ENCODE measurements around the gene NAPSA. TPM values are rescaled to one million over a fixed set of nuclear protein-coding genes. Genes with fewer than 3 reads are reported as not detected.

Gene NAPSA
- total and polyA plus RNA-seq, 7 experiments from 2014 or later = 0.72 to 8.2 (median 3.6) TPM

DNA sequence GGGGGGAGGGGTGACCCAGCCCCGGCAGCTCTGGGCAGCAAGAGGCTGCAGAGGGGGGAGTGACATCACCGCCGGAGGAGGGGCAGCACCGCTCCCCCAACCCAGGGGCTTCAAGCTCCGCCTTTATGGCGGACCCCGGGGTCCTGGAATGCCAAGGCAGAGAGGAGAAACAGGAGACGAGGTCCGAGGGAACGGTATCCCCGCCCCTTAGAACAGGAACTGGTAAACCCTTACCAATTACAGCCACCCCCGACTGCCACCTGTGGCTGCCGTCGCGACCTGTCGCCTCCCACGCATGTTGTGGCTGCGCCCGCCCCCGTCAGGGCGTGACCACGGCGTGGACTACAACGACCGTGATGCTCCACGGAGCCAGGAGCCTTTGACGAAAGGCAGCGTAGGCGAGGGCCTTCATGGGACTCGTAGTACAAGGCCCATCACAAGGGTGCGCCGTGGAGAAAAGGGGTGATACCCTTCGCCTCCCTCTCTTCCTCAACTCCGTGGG, 32.2 kb downstream of the NAPSA start:
- POLR2A ChIA-PET = interaction anchor here (0.7 to 2.1 kb wide), 6 partner anchors 13 to 185 kb away, joined by 3 to 12 read pairs (median 4); partner anchors contain the start of gene JOSD2
- DNase-seq (peak in 8 of 9 donors; percentile 63 to 95 (median 88)), ATAC-seq (peak; percentile 74)
- Mint-ChIP-seq H3K9me3 (peaks cover 0 to 16% (median 10%) of the 10 kb centered on the region in 11 donors), H3K4me3 (peak overlapping the region; percentile 72 to 97 (median 91)), H3K4me1 (peaks cover 29 to 58% (median 51%) of the 10 kb centered on the region in 7 donors), H3K27me3 (peaks cover 2 to 48% (median 35%) of the 10 kb centered on the region in 5 donors), H3K27ac (peak overlapping the region; percentile 68 to 97 (median 92)), H3K36me3 (peaks cover 0 to 13% (median 4%) of the 10 kb centered on the region in 5 donors)
- intact Hi-C loops (cut with micrococcal nuclease) = loop anchor here (1.0 to 10.0 kb wide), 10 partner anchors 24 to 1034 kb away; partner anchors contain the start of genes JOSD2 (in 2 of the 2), NR1H2 (in 2 of the 2), POLD1 (in 2 of the 2) and AKT1S1 (in 1 of the 2)
- H3K4me3 ChIP-seq (ENCODE audit: low read length) = peak overlapping the region; percentile 97
- H3K4me1 ChIP-seq (ENCODE audit: control insufficient read depth in 2 of 2, insufficient read depth in 2 of 2, low read length in 2 of 2) = peaks cover 36 to 47% of the 10 kb centered on the region in 2 donors
- peak overlapping the region; percentile 59 for H3K27ac ChIP-seq (ENCODE audit: low read depth, low read length)
- no peaks in the 10 kb centered on the region for H3K36me3 ChIP-seq (ENCODE audit: control insufficient read depth in 2 of 3, insufficient read depth in 3 of 3, low read length in 3 of 3)
- H3K27me3 ChIP-seq (ENCODE audit: control insufficient read depth in 2 of 2, insufficient read depth in 2 of 2, low read length in 2 of 2) = peaks cover 15 to 16% of the 10 kb centered on the region in 2 donors
- CTCF ChIA-PET = interaction anchor here (0.6 to 2.2 kb wide), 2 partner anchors 24 to 79 kb away, joined by 3 to 6 read pairs; no protein-coding TSS in a partner anchor
- H3K9me3 ChIP-seq (ENCODE audit: control insufficient read depth in 2 of 3, low read length in 3 of 3) = peaks cover 0 to 14% (median 0%) of the 10 kb centered on the region in 3 experiments

DNA sequence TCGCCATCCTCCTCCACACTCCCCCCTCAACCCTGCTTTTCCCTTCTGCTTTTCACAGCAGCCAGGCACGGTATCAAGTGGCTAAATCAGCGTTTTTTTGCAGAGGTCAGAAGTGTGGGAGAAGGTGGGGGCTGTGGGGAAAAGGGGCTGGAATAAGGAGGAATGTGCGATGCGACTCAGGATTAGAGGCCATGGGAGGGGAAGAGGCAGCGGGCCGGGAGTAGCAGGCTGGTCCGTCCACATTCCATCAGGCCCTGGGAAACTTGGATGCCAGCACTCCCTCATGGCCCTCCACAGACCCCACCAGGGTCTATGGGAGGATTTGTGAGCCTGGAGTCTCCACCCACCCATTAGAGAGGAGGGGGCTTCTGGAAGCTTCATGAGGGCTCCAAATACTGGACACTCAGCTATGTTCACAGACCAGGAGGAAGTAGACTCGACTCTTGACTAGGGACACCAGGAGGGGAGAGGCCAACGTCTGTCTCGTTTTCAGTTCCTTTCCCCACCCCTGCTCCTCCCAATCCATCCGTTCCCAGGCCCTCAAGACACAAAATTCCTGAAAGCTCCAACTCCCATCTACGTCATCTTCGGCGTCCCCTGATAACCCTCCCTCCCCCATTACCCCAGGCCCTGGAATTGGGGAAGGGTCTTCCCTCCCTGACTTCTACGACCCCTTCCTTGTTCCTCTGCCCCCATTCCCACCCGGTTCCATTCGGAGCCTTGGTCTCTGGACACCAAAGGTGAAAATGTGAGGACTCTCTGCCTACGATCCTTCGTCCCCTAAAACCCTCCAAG, 33.0 kb downstream of the NAPSA start:
- ChIA-PET CTCF (interaction anchor here (2.2 kb wide), 1 partner anchor 25 kb away, joined by 6 read pairs; no protein-coding TSS in a partner anchor), POLR2A (interaction anchor here (0.7 to 2.1 kb wide), 5 partner anchors 14 to 184 kb away, joined by 3 to 12 read pairs (median 4); partner anchors contain the start of gene JOSD2)
- peaks cover 7 to 54% (median 40%) of the 10 kb centered on the region in 5 donors for H3K27me3 Mint-ChIP-seq
- Histone ChIP-seq H3K36me3 (ENCODE audit: control insufficient read depth in 2 of 3, insufficient read depth in 3 of 3, low read length in 3 of 3) (no peaks in the 10 kb centered on the region), H3K4me1 (ENCODE audit: control insufficient read depth in 2 of 2, insufficient read depth in 2 of 2, low read length in 2 of 2) (peaks cover 36 to 47% of the 10 kb centered on the region in 2 donors), H3K9me3 (ENCODE audit: control insufficient read depth in 2 of 3, low read length in 3 of 3) (peaks cover 0 to 14% (median 0%) of the 10 kb centered on the region in 3 experiments), H3K4me3 (ENCODE audit: low read length) (peak overlapping the region; percentile 97), H3K27ac (ENCODE audit: low read depth, low read length) (peak overlapping the region; percentile 38), H3K27me3 (ENCODE audit: control insufficient read depth in 2 of 2, insufficient read depth in 2 of 2, low read length in 2 of 2) (peaks cover 15 to 21% of the 10 kb centered on the region in 2 donors)
- H3K36me3 Mint-ChIP-seq = peaks cover 0 to 14% (median 5%) of the 10 kb centered on the region in 5 donors
- peaks cover 33 to 63% (median 55%) of the 10 kb centered on the region in 7 donors for H3K4me1 Mint-ChIP-seq
- intact Hi-C loops (cut with micrococcal nuclease) = loop anchor here (1.0 to 10.0 kb wide), 10 partner anchors 25 to 1035 kb away; partner anchors contain the start of genes JOSD2 (in 2 of the 2), NR1H2 (in 2 of the 2), POLD1 (in 2 of the 2) and AKT1S1 (in 1 of the 2)
- peaks cover 0 to 20% (median 10%) of the 10 kb centered on the region in 11 donors for H3K9me3 Mint-ChIP-seq
- ATAC-seq = no peak
- peak overlapping the region in 6 of 9 donors; percentile 52 to 95 (median 86) for H3K27ac Mint-ChIP-seq
- peak overlapping the region; percentile 58 to 97 (median 76) for H3K4me3 Mint-ChIP-seq
- DNase-seq = no peak

DNA sequence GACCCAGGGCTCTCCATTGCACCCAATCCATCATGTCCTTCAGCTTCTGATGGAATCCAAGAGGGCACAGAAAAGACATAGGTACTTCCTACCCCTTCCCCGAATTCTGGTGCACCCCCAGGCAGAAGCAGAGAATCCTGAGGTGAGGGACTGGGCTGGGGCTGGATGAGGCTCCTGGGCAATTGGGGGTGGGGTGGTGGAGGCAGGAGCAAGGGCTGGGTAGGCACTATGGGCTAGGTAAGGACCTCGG, 33.5 kb downstream of the NAPSA start:
- peaks cover 0 to 14% (median 0%) of the 10 kb centered on the region in 3 experiments for H3K9me3 ChIP-seq (ENCODE audit: control insufficient read depth in 2 of 3, low read length in 3 of 3)
- DNase-seq (no peak), ATAC-seq (no peak)
- no peak overlapping the region for H3K27ac ChIP-seq (ENCODE audit: low read depth, low read length)
- H3K36me3 ChIP-seq (ENCODE audit: control insufficient read depth in 2 of 3, insufficient read depth in 3 of 3, low read length in 3 of 3) = no peaks in the 10 kb centered on the region
- no peak overlapping the region for H3K4me3 ChIP-seq (ENCODE audit: low read length)
- Mint-ChIP-seq H3K36me3 (peaks cover 0 to 17% (median 7%) of the 10 kb centered on the region in 5 donors), H3K27ac (peak overlapping the region in 7 of 9 donors; percentile 49 to 95 (median 74)), H3K9me3 (peaks cover 0 to 24% (median 10%) of the 10 kb centered on the region in 11 donors), H3K4me1 (peaks cover 38 to 68% (median 61%) of the 10 kb centered on the region in 7 donors), H3K27me3 (peaks cover 12 to 56% (median 45%) of the 10 kb centered on the region in 5 donors), H3K4me3 (peak overlapping the region; percentile 58 to 97 (median 82))
- POLR2A ChIA-PET = interaction anchor here (0.7 to 1.2 kb wide), 2 partner anchors 15 to 105 kb away, joined by 3 read pairs; no protein-coding TSS in a partner anchor
- H3K4me1 ChIP-seq (ENCODE audit: control insufficient read depth in 2 of 2, insufficient read depth in 2 of 2, low read length in 2 of 2) = peaks cover 36 to 50% of the 10 kb centered on the region in 2 donors
- CTCF ChIA-PET = no interaction called here
- intact Hi-C loops (cut with micrococcal nuclease) = loop anchor here (2.0 to 10.0 kb wide), 5 partner anchors 393 to 1263 kb away; partner anchors contain the start of genes AKT1S1 (in 1 of the 2), CLDND2 (in 1 of the 2), CLEC11A (in 1 of the 2) and ETFB (in 1 of the 2)
- peaks cover 15 to 26% of the 10 kb centered on the region in 2 donors for H3K27me3 ChIP-seq (ENCODE audit: control insufficient read depth in 2 of 2, insufficient read depth in 2 of 2, low read length in 2 of 2)

DNA sequence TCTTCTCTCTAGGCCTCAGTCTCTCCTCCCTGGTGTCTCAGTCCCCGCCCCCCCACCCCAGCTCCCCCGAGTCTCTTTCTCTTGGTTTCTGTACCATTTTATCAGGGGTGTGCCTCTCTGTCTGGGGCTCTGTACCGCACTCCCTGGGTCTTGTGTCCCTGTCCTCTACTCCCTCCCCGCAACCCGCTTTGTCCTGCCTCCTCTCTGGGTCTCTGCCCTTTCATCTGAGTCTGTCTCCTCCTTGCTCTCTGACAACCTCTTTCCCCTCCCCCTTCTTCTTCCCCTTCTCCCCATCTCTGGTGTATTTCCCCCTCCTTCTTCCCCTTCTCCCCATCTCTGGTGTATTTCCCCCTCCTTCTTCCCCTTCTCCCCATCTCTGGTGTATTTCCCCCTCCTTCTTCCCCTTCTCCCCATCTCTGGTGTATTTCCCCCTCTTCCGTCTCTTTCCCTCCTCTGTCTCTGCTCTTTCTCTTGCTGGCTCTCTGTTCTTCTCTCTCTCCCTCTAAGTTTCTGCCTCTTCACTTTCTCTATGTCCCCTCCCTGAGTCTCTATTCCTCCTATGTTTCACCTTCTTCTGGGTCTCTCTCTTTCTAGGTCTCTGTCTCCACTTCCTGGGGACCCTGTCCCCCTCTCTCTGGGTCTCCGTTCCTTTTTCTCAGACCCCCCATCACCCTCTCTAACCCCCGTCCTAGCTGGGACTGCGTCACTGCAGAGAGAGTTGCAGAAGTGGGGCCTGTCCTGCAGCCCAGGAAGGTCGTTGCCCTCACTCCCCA, 34.0 kb downstream of the NAPSA start:
- peaks cover 18 to 61% (median 49%) of the 10 kb centered on the region in 5 donors for H3K27me3 Mint-ChIP-seq
- H3K27me3 ChIP-seq (ENCODE audit: control insufficient read depth in 2 of 2, insufficient read depth in 2 of 2, low read length in 2 of 2) = peaks cover 15 to 28% of the 10 kb centered on the region in 2 donors
- no peak for DNase-seq

DNA sequence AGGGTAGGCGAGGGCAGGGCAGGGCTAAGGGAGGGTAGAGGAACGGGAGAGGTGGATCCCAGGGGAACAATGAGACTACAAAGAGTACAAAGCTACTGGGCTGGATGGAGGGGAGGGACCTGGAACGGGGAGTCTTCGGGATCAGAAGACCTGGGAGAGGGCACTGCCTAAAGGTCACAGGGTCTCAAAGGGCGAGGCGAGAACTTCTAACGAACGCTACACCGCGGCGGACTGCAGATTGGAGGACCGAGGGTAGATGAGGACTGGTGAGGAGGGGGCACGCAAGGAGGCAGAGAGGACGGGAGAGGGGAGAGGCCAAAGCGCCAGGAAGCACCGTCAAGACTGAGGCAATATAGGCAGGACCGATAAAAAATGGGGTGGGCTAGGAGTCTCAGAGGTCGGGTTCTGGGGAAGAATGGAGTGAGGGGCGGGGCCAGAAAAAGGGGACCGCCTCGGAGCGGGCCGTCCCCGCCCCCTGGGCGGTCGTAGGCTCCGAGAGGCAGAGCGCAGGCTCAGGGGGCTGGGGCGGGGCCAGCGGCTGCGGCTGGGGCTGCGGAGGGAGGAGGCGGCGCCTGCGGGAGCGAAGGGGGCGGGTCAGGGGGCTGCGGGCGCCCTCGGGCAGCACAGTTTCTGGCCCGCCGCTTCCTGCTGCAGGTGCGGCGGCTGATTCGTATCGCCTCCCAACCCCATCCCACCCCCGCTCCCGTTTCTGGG, 34.9 kb downstream of the NAPSA start:
- H3K4me3 ChIP-seq (ENCODE audit: low read length) = peak overlapping the region; percentile 32
- peak; percentile 58 for ATAC-seq
- H3K9me3 ChIP-seq (ENCODE audit: control insufficient read depth in 2 of 3, low read length in 3 of 3) = peaks cover 0 to 14% (median 0%) of the 10 kb centered on the region in 3 experiments
- intact Hi-C loops (cut with micrococcal nuclease) = loop anchor here (2.0 to 10.0 kb wide), 4 partner anchors 394 to 1264 kb away; partner anchors contain the start of genes AKT1S1 (in 1 of the 2), CLDND2 (in 1 of the 2), CLEC11A (in 1 of the 2) and ETFB (in 1 of the 2)
- H3K27ac Mint-ChIP-seq = peak overlapping the region in 7 of 9 donors; percentile 53 to 96 (median 89)
- ChIA-PET CTCF (no interaction called here), POLR2A (no interaction called here)
- peaks cover 0 to 18% (median 4%) of the 10 kb centered on the region in 5 donors for H3K36me3 Mint-ChIP-seq
- peaks cover 15 to 28% of the 10 kb centered on the region in 2 donors for H3K27me3 ChIP-seq (ENCODE audit: control insufficient read depth in 2 of 2, insufficient read depth in 2 of 2, low read length in 2 of 2)
- peak overlapping the region; percentile 72 to 97 (median 86) for H3K4me3 Mint-ChIP-seq
- H3K27me3 Mint-ChIP-seq = peaks cover 20 to 58% (median 44%) of the 10 kb centered on the region in 5 donors
- peaks cover 42 to 62% of the 10 kb centered on the region in 2 donors for H3K4me1 ChIP-seq (ENCODE audit: control insufficient read depth in 2 of 2, insufficient read depth in 2 of 2, low read length in 2 of 2)
- peak; percentile 58 to 93 (median 73) for DNase-seq
- H3K9me3 Mint-ChIP-seq = peaks cover 0 to 26% (median 10%) of the 10 kb centered on the region in 11 donors
- H3K4me1 Mint-ChIP-seq = peaks cover 43 to 74% (median 66%) of the 10 kb centered on the region in 7 donors
- no peaks in the 10 kb centered on the region for H3K36me3 ChIP-seq (ENCODE audit: control insufficient read depth in 2 of 3, insufficient read depth in 3 of 3, low read length in 3 of 3)
- peak overlapping the region; percentile 46 for H3K27ac ChIP-seq (ENCODE audit: low read depth, low read length)

More for the DNA sequence above, 34.0 kb downstream of the NAPSA start:
- no peak for ATAC-seq
- ChIA-PET CTCF (no interaction called here), POLR2A (interaction anchor here (0.7 kb wide), 1 partner anchor 105 kb away, joined by 3 read pairs; no protein-coding TSS in a partner anchor)
- no peak overlapping the region for H3K4me3 ChIP-seq (ENCODE audit: low read length)
- Mint-ChIP-seq H3K36me3 (peaks cover 0 to 19% (median 7%) of the 10 kb centered on the region in 5 donors), H3K4me3 (peak overlapping the region; percentile 72 to 97 (median 85)), H3K4me1 (peaks cover 43 to 73% (median 66%) of the 10 kb centered on the region in 7 donors), H3K27ac (peak overlapping the region; percentile 24 to 95 (median 74)), H3K9me3 (peaks cover 0 to 28% (median 10%) of the 10 kb centered on the region in 11 donors)
- intact Hi-C loops (cut with micrococcal nuclease) = loop anchor here (2.0 to 10.0 kb wide), 4 partner anchors 393 to 1263 kb away; partner anchors contain the start of genes AKT1S1 (in 1 of the 2), CLDND2 (in 1 of the 2), CLEC11A (in 1 of the 2) and ETFB (in 1 of the 2)
- peaks cover 0 to 14% (median 0%) of the 10 kb centered on the region in 3 experiments for H3K9me3 ChIP-seq (ENCODE audit: control insufficient read depth in 2 of 3, low read length in 3 of 3)
- no peaks in the 10 kb centered on the region for H3K36me3 ChIP-seq (ENCODE audit: control insufficient read depth in 2 of 3, insufficient read depth in 3 of 3, low read length in 3 of 3)
- peak overlapping the region; percentile 46 for H3K27ac ChIP-seq (ENCODE audit: low read depth, low read length)
- peaks cover 36 to 55% of the 10 kb centered on the region in 2 donors for H3K4me1 ChIP-seq (ENCODE audit: control insufficient read depth in 2 of 2, insufficient read depth in 2 of 2, low read length in 2 of 2)
